Epithelial cell of prostate (primary cell): ENCODE data around the gene ALDH7A1.
"Not testable (repeated sequence)": the region's sequence is repeated elsewhere in the genome, so short reads cannot be mapped to it uniquely, and the experiment has no call there.

Source experiments
- DNase-seq: peaks from one replicate; pipeline ENCODE4 v3.0.0-alpha.2; 2011; ENCODE audit warnings: low read depth, low spot score
- H3K27ac ChIP-seq: fragments of 450-650 bp; 2 replicates; pipeline ENCODE4 v1.5.1; 2017; ENCODE audit warnings: mild to moderate bottlenecking

ALDH7A1 gene

DNA sequence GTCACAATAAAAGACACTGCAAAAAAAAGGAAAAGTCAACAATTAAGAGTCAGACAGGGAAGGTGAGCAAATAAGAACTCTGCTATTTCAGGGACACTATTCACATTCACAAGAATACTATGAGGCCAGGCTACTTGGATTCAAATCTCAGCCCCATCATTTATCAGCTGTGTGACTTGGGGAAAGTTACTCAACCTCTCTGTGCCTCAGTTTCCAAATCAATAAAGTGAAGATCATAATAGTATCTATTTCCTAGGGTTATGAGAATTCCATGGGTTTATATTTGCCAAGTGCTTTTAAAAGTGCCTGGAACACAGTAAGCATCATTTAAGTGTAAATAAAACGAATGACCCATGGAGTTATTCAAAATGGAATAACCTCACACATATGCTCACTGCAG is 56.4 kb downstream of the ALDH7A1 start:
- H3K27ac ChIP-seq, result no peak overlapping the region
- DNase-seq, result no peak

DNA sequence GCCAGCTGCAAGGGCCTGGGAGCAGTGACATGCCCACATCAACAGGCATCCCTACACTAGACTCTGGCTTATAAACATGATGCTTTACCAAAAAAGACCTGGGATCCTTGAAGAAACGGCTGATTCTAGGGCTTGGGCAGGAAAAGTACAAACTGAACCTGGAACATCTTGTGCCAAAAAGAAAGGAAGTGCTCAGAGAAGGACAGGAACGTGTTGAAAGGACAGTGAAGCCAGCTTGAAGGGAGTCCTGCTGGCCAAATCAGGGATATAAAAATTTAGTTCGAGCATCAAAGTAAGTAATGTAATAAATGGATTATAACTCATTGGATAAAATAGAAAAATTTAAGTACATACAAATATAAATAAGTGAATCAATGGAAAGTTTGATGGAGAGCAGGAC is 58.1 kb downstream of the ALDH7A1 start:
- H3K27ac ChIP-seq, result no peak overlapping the region
- no peak for DNase-seq

DNA sequence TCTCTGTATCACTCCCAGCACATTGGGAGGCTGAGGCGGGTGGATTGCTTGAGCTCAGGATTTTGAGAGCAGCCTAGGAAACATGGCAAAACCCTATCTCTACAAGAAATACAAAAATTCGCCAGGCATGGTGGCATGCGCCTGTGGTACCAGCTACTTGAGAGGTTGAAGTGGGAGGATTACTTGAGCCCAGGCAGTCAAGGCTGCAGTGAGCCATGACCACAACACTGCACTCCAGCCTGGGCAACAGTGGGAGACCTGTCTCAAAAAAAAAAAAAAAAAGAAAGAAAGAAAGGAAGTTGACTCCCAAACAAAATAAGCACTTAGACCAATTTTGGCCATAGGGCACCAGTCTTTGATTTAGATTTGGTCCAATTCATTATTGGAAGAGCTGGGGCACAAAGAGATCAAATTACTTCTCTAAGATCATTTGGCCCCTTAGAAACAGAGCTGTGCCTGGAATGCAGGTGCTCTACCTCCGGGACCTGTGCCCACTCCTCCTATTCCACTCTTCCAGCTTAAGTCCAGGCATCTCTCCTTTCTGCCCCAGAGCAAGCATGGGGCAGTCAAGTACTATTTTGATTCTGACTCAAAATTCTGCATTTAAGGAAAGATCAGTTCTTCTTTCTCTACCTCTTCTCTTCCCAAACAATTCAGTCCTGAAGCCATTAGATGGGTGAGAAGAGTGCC is 59.0 kb downstream of the ALDH7A1 start:
- DNase-seq, result no peak

DNA sequence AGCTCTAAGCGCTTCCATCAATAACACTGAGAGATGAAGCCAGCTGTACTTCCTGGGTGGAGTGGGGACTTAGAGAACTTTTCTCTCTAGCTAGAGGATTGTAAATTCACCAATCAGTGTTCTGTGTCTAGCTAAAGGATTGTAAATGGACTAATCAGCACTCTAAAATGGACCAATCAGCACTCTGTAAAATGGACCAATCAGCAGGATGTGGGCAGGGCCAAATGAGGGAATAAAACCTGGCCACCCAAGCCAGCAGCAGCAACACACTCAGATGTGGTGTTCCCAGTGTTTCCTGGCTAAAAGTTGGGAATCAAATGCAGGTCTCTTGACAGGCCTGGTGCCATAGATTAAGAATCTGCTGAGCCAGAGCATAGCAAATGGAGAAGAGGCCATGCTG is 60.5 kb downstream of the ALDH7A1 start:
- H3K27ac ChIP-seq, result no peak overlapping the region
- DNase-seq, result no peak

More for the DNA sequence above, 59.0 kb downstream of the ALDH7A1 start:
- H3K27ac ChIP-seq, result no peak overlapping the region

DNA sequence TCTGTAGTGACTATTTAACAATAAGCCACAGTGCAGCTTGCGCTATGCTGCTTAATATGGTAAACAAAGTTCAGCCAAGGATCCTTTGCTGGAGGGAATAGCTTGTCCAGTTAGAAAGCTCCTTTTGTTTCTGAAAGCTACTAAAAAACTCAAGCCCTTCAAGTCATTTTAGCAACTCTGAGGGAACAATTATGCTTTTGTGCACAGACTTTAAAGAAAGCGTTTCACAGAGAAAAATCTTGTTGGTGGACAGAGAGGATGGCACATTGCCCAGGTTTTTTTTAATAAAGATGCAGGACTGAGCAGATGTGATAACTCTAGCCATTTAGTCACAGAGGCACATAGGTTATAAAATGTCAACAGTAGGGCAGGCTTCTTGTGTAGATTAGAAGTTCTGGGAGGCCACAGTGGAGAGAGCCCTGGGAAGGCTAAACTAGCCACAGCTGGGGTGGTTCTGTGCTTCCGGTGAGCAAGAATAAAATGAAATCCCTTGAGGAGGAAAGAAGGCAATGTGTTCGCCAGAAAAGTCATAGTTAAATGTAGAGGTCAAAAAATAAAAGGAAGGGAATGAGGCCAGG is 63.4 kb downstream of the ALDH7A1 start:
- no peak overlapping the region for H3K27ac ChIP-seq

DNA sequence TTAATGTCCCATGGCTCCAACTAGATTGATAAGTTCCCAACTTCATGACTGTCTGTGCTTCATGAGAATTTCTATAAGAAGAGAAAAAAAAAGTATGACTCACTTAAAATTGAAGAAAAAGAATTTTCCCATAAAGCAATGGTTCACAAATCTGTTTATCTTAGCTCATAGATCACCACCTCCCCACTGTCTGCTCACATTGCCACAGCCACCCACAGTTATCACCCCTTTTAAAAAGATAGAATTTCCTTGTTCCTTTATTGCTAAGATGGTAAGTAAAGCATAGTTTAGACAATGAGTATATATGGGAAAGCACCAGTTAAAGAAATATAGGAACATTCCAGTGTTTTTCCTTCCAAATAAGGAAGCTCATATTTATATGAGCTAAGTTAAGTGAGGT is 67.1 kb downstream of the ALDH7A1 start:
- no peak for DNase-seq

More for the DNA sequence above, 63.4 kb downstream of the ALDH7A1 start:
- no peak for DNase-seq

DNA sequence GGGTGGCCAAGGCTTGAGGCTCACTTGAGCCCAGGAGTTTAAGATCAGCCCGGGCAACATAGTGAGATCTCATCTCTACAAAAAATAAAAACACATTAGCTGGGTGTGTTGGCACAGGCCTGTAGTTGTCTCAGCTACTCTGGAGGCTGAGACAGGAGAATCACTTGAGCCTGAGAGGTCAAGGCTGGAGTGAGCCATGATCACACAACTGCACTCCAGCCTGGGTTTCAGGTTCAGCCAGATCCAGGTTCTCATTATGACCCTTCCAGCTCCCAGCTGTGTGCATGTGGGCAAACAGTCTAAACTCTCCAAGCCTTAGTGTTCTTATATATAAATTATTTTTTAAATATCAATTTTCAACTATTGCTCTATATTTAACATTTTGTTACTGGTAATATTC is 67.9 kb downstream of the ALDH7A1 start:
- DNase-seq, result no peak
- no peak overlapping the region for H3K27ac ChIP-seq

More for the DNA sequence above, 67.1 kb downstream of the ALDH7A1 start:
- peak overlapping the region; percentile 9 for H3K27ac ChIP-seq

DNA sequence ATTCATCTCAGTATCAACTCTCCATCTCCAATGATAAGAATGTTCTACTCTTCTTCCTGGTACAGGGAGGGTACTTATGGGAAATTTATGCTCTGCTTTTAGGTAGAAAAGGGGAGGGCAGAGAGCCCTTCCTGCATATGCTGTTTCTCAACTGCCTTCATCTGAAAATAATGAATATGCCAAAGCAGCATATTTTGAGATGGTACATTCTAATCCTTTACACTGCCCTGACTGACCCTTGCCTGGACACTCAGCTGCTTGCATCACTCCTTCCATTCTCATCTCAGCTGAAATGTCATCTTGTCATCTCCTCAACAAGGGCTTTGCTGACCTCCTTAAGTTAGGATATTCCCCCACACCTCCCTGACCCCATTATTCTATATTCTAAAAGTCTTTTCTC is 68.5 kb downstream of the ALDH7A1 start:
- no peak overlapping the region for H3K27ac ChIP-seq
- DNase-seq, result no peak

DNA sequence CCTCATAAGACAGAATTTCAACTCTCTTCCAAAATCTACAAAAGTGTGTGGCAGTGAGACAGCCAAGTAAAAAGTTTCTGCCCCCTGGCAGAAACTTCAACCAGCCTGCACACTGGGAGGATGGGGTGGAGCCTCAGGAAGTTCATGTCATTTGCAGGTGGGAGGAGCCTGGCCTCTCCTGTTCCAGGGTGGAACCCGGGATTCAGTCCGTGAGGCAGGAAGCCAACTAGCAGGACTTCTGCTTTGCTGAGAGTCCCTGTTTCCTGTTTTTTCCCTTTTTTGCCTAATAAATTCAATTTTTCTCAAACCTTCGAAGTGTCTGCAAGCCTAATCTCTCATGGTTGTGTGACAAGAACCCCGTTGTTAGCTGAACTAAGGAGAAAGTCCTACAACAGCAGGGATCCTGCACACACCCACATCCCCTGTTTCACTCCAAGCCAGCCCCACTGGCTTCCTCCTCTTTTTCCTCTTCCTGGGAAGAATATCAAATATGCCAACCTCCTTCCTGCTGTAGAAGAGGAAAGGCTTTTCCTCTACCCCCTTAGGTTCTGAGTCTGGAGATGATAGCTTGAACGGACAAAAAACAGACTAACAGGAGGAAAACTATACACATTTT is 69.3 kb downstream of the ALDH7A1 start:
- no peak for DNase-seq
- H3K27ac ChIP-seq, result peak overlapping the region; percentile 20

DNA sequence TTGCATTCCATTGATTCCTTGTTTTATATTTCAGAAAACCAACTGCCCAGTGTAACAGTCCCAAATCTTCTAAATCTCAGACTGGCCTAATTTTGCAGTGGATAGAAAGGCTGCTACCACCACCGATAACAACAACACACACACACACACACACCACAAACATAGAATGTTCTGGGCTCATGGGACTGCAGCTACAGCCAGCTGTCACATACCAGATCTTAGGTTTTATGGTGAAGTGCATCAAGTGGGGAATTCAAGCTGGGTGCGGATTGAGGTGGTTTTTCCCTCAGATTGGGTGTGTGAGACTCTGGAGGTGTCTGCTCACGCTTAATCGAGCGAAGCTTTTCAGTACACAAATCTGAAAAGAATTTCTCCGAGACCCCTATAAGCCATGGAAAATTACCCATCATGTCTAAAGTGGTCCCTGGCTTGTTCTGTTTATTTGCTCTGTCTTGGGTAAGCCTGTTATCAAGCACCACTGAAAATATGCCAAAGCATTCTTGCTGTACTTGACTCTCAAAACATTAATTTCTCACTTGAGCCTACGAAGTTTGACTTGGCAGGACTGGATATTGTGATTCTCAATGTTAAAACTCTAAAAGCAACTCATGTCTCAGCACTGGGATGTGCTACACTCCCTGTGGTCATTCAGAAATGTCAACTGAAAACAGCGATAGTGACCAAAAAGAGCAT is 71.1 kb downstream of the ALDH7A1 start:
- H3K27ac ChIP-seq, result no peak overlapping the region
- DNase-seq, result no peak

DNA sequence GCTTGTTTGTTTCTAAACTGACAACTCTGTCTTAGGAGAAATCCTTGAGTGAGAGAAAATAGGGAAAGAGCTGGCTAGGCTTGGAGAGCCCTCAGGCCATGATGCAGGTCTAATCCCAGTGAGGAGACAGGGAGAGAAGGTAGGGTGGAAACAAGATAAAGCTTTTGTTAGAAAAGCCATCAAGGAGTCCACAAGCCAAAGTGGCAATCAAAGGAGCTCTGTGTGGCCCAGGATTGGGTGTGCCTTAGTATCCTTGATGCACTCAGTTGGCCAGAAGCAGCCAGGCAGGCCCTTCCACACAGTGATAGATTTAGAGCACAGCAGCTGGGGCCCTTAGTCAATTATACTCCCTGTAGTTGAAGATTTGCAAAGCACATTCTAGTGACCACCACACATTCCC is 73.9 kb downstream of the ALDH7A1 start:
- no peak overlapping the region for H3K27ac ChIP-seq
- DNase-seq, result no peak

DNA sequence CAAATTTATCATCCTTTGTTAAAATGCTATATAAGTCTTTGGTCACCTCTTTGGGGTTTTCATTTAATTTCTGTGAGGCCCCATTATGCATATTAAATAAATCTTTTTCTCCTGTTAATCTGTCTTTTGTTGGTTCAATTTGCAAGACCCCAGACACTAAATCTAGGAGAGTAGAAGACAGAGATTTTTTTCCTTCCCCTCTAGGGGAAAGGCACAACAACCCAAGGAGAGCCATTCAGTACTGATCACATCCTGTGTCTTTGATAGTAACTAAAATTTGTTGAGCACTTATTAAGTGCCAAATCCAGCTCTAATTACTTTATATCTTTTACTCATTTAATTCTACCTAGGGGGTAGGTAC is 74.4 kb downstream of the ALDH7A1 start:
- H3K27ac ChIP-seq, result no peak overlapping the region
- DNase-seq, result no peak

DNA sequence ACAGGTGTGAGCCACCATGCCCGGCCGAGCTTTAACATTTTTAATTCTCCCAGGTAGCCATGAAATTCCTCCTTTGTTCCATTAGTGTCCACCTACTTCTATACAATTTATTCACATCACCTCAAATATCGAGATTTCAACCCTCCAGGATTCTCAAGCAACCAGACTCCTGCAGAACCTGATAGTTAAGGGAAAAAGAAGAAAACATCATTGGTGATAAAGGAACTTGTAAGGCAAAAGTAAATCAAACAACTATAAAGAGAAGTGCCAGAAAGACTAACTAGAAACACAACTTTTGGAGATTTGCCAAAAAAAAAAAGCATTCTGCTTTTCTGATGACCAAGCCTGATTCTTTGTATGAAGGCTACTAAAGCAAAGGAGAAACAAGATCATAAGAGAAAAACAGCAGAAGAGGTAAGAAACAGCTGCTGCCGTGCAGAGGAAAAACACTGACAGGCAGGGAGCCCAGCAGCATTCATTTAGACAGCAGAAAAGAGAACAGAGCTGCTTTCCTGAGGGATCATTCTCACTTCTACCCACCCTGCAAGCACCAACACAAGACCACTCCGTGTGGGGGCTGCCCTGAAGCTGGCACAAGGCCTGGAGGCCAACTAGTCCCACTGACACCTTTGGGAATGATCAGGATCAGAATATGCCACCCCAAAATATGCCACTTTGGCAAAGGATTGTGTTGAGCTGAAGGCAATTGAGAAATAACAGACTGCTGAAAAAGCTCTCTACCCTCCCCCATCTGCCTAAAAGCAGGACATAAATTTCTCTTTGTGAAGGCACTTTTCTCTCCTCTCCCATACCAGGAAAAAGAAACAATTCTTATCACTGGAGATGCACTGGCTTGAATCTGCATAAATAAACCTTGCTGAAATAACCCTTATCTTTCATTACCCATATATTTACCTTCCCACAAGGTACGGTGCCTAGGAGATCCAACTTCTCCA is 75.1 kb downstream of the ALDH7A1 start:
- H3K27ac ChIP-seq, result peak overlapping the region; percentile 54
- no peak for DNase-seq

DNA sequence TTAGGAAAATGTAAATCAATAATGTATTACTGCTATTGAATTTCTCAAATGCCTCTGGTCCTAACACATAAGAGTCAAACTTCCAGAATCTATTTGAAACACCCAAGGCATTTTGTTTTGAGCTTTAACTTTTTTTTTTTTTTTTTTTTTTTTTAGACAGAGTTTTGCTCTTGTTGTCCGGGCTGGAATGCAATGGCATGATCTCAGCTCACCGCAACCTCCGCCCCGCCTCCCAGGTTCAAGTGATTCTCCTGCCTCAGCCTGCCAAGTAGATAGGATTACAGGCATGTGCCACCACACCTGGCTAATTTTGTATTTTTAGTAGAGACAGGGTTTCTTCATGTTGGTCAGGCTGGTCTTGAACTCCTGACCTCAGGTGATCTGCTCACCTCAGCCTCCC is 75.8 kb downstream of the ALDH7A1 start:
- DNase-seq, result not testable (repeated sequence)
- H3K27ac ChIP-seq, result peak overlapping the region; percentile 54

DNA sequence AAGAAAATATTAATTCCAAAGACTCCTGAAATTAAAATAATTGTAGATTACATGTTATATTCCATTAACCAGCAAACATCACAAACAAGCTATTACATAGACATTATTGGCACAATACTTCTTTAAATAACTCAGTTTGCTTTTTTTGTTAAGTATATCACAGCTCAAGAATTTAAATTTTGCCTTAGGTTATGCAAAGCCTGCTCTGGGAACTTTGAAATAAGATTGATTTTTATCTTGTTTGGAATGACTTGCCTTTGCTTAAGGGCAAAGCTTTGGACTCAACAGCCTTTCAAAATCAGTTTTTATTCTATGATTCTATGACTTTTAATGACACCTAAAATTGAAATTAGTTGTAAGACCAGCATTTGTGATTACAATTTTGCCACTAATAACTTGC is 78.2 kb downstream of the ALDH7A1 start:
- DNase-seq, result no peak
- peak overlapping the region; percentile 54 for H3K27ac ChIP-seq

DNA sequence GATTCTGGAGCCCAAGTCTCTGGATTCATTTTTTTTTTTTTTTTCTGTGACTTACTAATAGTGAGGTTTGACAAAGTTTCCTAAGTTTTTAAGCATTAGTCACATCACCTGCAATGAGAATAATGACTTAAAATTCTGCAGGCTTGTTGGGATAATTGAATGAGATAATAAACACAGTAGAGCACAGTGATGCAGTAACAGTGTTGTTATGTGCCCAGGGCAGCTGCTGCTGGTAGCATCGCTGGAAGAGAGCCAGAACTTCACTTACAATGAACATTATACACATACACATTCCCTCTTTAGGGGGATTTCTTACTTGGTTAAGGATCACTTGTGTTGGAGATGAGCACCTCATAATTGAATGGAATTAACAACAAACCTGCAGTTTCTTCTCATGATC is 78.9 kb downstream of the ALDH7A1 start:
- peak overlapping the region; percentile 54 for H3K27ac ChIP-seq

DNA sequence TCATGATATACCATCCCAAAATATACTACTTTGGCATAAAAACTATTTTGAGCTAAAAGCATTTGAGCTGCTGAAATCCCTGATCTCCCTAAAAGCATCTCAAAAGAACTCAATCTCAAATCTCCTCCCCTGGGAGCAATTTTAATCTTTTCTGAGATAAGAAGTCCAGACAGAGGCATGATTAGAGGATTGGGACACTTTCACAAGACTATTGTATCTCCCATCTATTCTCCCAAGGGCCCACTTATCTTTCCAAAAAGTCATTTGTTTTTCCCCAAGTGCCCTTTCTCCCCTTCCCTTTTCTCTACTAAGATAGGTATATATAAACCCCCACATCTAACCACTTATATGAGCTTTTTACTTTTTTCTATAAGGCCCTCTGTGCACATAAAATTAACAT is 79.7 kb downstream of the ALDH7A1 start:
- DNase-seq, result no peak
- no peak overlapping the region for H3K27ac ChIP-seq

More for the DNA sequence above, 78.9 kb downstream of the ALDH7A1 start:
- DNase-seq, result no peak

DNA sequence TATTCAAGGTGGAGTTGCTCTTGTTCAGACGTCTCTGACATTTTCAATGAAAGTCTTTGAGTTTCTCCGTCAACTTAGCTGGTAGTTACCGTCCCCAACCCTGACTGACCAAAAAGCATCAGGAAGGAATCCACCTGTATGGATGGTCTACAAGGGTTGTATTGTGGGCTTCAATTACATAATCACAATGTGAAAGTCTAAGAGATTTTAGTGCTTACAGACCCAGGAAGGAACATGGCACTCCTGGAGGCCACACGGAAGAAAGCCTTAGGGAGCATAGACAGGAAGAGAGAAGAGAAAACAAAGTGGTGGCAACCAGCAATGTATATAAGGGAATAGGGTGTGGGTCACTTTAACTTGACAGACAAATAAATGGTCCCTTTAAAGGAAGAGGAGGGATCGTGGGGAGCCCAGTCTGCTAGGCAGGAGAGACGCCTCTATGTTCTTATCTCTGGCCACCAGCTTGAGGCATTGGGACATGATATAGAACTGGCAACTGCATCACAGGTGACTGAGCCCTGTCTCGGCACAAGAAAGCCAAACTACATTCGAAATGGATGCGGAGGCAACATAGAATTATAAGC is 80.4 kb downstream of the ALDH7A1 start:
- no peak overlapping the region for H3K27ac ChIP-seq
- DNase-seq, result no peak

DNA sequence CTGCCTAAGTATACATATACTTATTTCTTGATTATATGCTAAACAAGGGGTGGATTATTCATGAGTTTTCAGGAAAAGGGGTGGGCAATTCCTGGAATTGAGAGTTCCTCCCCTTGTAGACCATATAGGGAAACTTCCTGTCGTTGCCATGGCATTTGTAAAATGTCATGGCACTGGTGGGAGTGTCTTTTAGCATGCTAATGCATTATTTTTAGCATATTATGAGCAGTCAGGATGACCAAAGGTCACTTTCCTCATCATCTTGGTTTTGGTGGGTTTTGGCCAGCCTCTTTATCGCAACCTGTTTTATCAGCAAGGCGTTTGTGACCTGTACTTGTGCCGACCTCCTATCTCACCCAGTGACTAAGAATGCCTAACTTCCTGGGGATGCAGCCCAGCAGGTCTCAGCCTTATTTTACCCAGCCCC is 80.9 kb downstream of the ALDH7A1 start:
- no peak for DNase-seq
- no peak overlapping the region for H3K27ac ChIP-seq

DNA sequence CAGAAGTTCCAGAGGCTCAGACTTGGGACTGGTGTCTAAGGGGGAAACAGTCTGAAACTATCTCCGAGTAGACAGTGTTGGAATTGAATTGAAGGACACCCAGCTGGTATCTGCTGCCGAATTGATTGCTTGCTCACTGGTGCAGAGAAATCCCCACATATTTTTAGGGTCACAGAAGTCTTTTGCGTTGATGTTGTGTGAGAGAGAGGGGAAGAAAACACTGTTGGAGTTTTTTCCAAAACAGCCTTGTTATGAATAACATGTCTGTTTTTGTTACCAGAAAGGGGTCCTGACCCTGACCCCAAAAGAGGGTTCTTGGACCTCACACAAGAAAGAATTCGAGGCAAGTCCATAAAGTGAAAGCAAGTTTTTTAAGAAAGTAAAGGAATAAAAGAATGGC is 81.3 kb downstream of the ALDH7A1 start:
- no peak for DNase-seq
- H3K27ac ChIP-seq, result no peak overlapping the region
